GM12878 (cell line): ENCODE measurements around the gene PORCN. TPM values are rescaled to one million over a fixed set of nuclear protein-coding genes. Genes with fewer than 3 reads are reported as not detected.

Experiments used
- ATAC-seq: fragments of 200-7000 bp; cut with Tn5 transposase; 3 replicates; pipeline ENCODE4 v1.9.1; 2020; ENCODE audit warnings: mild to moderate bottlenecking, moderate library complexity
- BruUV-seq: library from RNA; stranded (reverse); fragments of 400-500 nt; replicated peaks from 2 replicates; lab custom pipeline; 2021; lab: Mats Ljungman, UMichigan
- CTCF ChIA-PET: fragments of 300-600 bp; sonication (Branson Sonifier 250); formaldehyde crosslinking; extraction: SDS; loops from one replicate; lab custom pipeline; 2021; ENCODE audit warnings: inconsistent platforms; lab: Yijun Ruan, JAX
- POLR2A ChIA-PET: fragments of 350-600 bp; formaldehyde crosslinking; extraction: SDS; loops from one replicate; lab custom pipeline; 2021; ENCODE audit warnings: inconsistent platforms; lab: Charles Lee
- RAD21 ChIA-PET: fragments of 300-600 bp; sonication (Branson Sonifier 250); formaldehyde crosslinking; loops from one replicate; lab custom pipeline; 2023; ENCODE audit warnings: antibody characterized with exemption; ENCODE audit not compliant: unreplicated experiment; lab: Charles Lee
- SMC1A ChIA-PET: fragments of 300-600 bp; sonication (Branson Sonifier 250); formaldehyde crosslinking; loops from one replicate; lab custom pipeline; 2023; ENCODE audit not compliant: unreplicated experiment, uncharacterized antibody; lab: Charles Lee
- DNase-seq: peaks from one replicate; pipeline ENCODE4 v3.0.0-alpha.2; 2011; ENCODE audit warnings: low read depth, low spot score
- FAIRE-seq: peaks from 3 replicates; lab custom pipeline; 2011; peaks lifted over from hg19 to GRCh38; lab: Jason Lieb, UNC
- H2AFZ ChIP-seq: 2 replicates; pipeline ENCODE4 v1.6.0; 2011; ENCODE audit warnings: low read depth, low read length, control low read depth; ENCODE audit not compliant: control insufficient read depth
- H3K27ac ChIP-seq: 2 replicates; pipeline ENCODE4 v1.5.1; 2011; ENCODE audit warnings: control low read depth; ENCODE audit not compliant: control insufficient read depth, insufficient read depth
- H3K27me3 ChIP-seq, 2 experiments: replicated peaks in 1 of 2; 2 replicates each; pipeline versions ENCODE4 v1.6.0 to v1.6.1; 2011; ENCODE audit warnings: low read length in 1 of 2; ENCODE audit not compliant: control insufficient read depth in 2 of 2, insufficient read depth in 2 of 2
- H3K36me3 ChIP-seq, 2 experiments: 2 replicates each; pipeline ENCODE4 v1.5.1; 2011; ENCODE audit warnings: low read length in 1 of 2; ENCODE audit not compliant: control insufficient read depth in 2 of 2, insufficient read depth in 2 of 2
- H3K4me1 ChIP-seq: 2 replicates; pipeline ENCODE4 v1.6.1; 2011; ENCODE audit warnings: mild to moderate bottlenecking, low read length, moderate library complexity, mixed read lengths; ENCODE audit not compliant: control insufficient read depth, insufficient read depth
- H3K4me2 ChIP-seq: 2 replicates; pipeline ENCODE4 v1.6.0; 2011; ENCODE audit warnings: control low read depth; ENCODE audit not compliant: control insufficient read depth, insufficient read depth
- H3K4me3 ChIP-seq: fragments of 200-600 bp; sonication (generic); 2 replicates; pipeline ENCODE4 v1.5.1; 2016
- H3K79me2 ChIP-seq: 2 replicates; pipeline ENCODE4 v1.6.0; 2011; ENCODE audit warnings: low read length; ENCODE audit not compliant: control insufficient read depth, insufficient read depth
- H3K9ac ChIP-seq: 2 replicates; pipeline ENCODE4 v1.8.0; 2011; ENCODE audit warnings: low read length, control low read depth, mixed read lengths; ENCODE audit not compliant: control insufficient read depth, insufficient read depth
- H3K9me3 ChIP-seq: replicated peaks from 3 replicates; pipeline ENCODE4 v1.5.1; 2011; ENCODE audit warnings: mild to moderate bottlenecking, low read length; ENCODE audit not compliant: control insufficient read depth, insufficient read depth
- H4K20me1 ChIP-seq: 2 replicates; pipeline ENCODE4 v1.6.0; 2011; ENCODE audit not compliant: control insufficient read depth, insufficient read depth
- ATF7 ChIP-seq: fragments of 450-650 bp; IDR thresholded peaks from 2 replicates; pipeline ENCODE4 v1.6.1; 2016; ENCODE audit warnings: low read depth, mild to moderate bottlenecking
- CHD4 ChIP-seq: fragments of 200-600 bp; sonication (generic); IDR thresholded peaks from 2 replicates; pipeline ENCODE4 v1.6.1; 2016; ENCODE audit warnings: mild to moderate bottlenecking
- DPF2 ChIP-seq: fragments of 450-650 bp; IDR thresholded peaks from 2 replicates; pipeline ENCODE4 v1.6.1; 2017; ENCODE audit warnings: mild to moderate bottlenecking
- FOS ChIP-seq: IDR thresholded peaks from 3 replicates; pipeline ENCODE4 v1.6.1; 2011; ENCODE audit warnings: borderline replicate concordance; ENCODE audit not compliant: insufficient read length; ENCODE audit errors: extremely low read depth
- FOXM1 ChIP-seq: IDR thresholded peaks from 2 replicates; pipeline ENCODE4 v1.6.1; 2012; ENCODE audit warnings: low read depth, mild to moderate bottlenecking, inconsistent platforms, low read length, moderate library complexity
- GABPA ChIP-seq: IDR thresholded peaks from 2 replicates; pipeline ENCODE4 v1.6.1; 2014; ENCODE audit warnings: antibody characterized with exemption, low read depth, mild to moderate bottlenecking, inconsistent platforms
- POLR2A ChIP-seq: IDR thresholded peaks from 2 replicates; pipeline ENCODE4 v1.6.1; 2011; ENCODE audit warnings: low read depth, mild to moderate bottlenecking, low read length
- ZNF274 ChIP-seq: IDR thresholded peaks from one replicate; pipeline ENCODE4 v1.8.0; 2011; ENCODE audit not compliant: insufficient read length, insufficient read depth
- WGBS: methylation state at CpG from one replicate; pipeline ENCODE4 v1.1.6; 2016; ENCODE audit warnings: low lambda C conversion rate; ENCODE audit not compliant: insufficient replicate concordance, insufficient coverage; ENCODE audit errors: missing lambda C conversion rate; 5-methylcytosine and 5-hydroxymethylcytosine counted together
- in situ Hi-C: fragments of 300-500 bp; cut with MboI; formaldehyde crosslinking; loops from 9 replicates; pipeline ENCODE4 v1.14.3; 2018; ENCODE audit warnings: mixed read lengths
- intact Hi-C: fragments of 100-400 bp; cut with micrococcal nuclease; formaldehyde crosslinking; loops from one replicate; pipeline ENCODE4 v1.14.2; 2022; ENCODE audit not compliant: unreplicated experiment
- polyA plus RNA-seq, 11 experiments: library from polyadenylated mRNA; depleted of rRNA in 4 of 11; unstranded in 6 of 11; stranded (reverse) in 5 of 11; fragments of >200 nt; fragmentation: Nextera tagmentation in 4 of 11; fragmentation: Illumina TruSeq in 1 of 11; extraction: Ambion mirVana in 4 of 11; extraction: Trizol in 1 of 11; gene quantifications; 1 replicate in 1 of 11; 2 replicates in 10 of 11; pipeline versions ENCODE4 v1.2.1 to v1.2.3, GENCODE V29; 2011 to 2016; ENCODE audit warnings: inconsistent platforms in 2 of 11, missing spikeins in 2 of 11, low read depth in 1 of 11
- total RNA-seq, 4 experiments: library from RNA; depleted of rRNA in 3 of 4; stranded (reverse); fragments of >200 nt in 3 of 4; fragmentation: Illumina TruSeq in 1 of 4; extraction: Trizol in 1 of 4; gene quantifications; 2 replicates each; pipeline versions ENCODE4 v1.2.1 to v1.2.3, GENCODE V29; 2013 to 2021
- TF ChIP-seq, protein P1 (sequence below), 3 experiments: IDR thresholded peaks in 2 of 3; conservative IDR thresholded peaks in 1 of 3; 2 replicates each; pipeline ENCODE4 v1.5.1; 2011; ENCODE audit warnings: low read depth in 3 of 3, low read length in 3 of 3, mild to moderate bottlenecking in 3 of 3, control low read depth in 2 of 3, moderate library complexity in 2 of 3, inconsistent platforms in 1 of 3, mixed read lengths in 1 of 3; ENCODE audit not compliant: control insufficient read depth in 2 of 3, insufficient read depth in 1 of 3; ENCODE audit errors: extremely low read depth in 1 of 3
- TF ChIP-seq, protein P2 (sequence below): fragments of 450-650 bp; IDR thresholded peaks from 2 replicates; pipeline ENCODE4 v1.6.1; 2017; ENCODE audit warnings: borderline replicate concordance
- TF ChIP-seq, protein P3 (sequence below): IDR thresholded peaks from 2 replicates; pipeline ENCODE4 v1.6.1; 2012; ENCODE audit warnings: low read length, inconsistent platforms
- TF ChIP-seq, protein P4 (sequence below): fragments of 450-650 bp; IDR thresholded peaks from 2 replicates; pipeline ENCODE4 v1.6.1; 2017; ENCODE audit warnings: low read depth, mild to moderate bottlenecking, moderate library complexity
- TF ChIP-seq, protein P5 (sequence below): fragments of 450-650 bp; formaldehyde crosslinking; IDR thresholded peaks from 2 replicates; pipeline ENCODE4 v1.5.0; 2022; ENCODE audit warnings: mild to moderate bottlenecking, missing genetic modification characterization

Gene PORCN
- total and polyA plus RNA-seq, 10 of the 15 experiments (the other 5 are each of a cell fraction or from before 2014, with no cell fraction given), result 0.27 to 21.0 (median 14.1) TPM

DNA sequence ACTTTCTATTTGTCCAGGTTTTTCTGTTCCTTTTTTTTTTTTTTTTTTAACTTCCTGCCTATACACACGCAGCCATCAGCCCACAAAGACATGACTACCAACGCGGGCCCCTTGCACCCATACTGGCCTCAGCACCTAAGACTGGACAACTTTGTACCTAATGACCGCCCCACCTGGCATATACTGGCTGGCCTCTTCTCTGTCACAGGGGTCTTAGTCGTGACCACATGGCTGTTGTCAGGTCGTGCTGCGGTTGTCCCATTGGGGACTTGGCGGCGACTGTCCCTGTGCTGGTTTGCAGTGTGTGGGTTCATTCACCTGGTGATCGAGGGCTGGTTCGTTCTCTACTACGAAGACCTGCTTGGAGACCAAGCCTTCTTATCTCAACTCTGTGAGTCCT is 14.9 kb downstream of the PORCN start:
- SMC1A ChIA-PET, result no interaction called here
- POLR2A ChIA-PET, result no interaction called here
- WGBS, result 77% methylated on average over 11 of the region's 12 CpGs
- Histone ChIP-seq H3K36me3 (peaks cover 0 to 4% of the 10 kb centered on the region in 2 experiments), H2AFZ (no peak overlapping the region), H3K4me2 (no peak overlapping the region), H3K4me1 (peaks cover 7% of the 10 kb centered on the region; the same call in 1 of the 2 replicates), H3K27ac (no peak overlapping the region), H3K27me3 (no peaks in the 10 kb centered on the region), H3K9me3 (no peaks in the 10 kb centered on the region; the same call in 2 of the 3 replicates), H4K20me1 (no peaks in the 10 kb centered on the region), H3K4me3 (no peak overlapping the region), H3K79me2 (peaks cover 19% of the 10 kb centered on the region), H3K9ac (no peak overlapping the region)
- TF ChIP-seq FOS (no peak), CHD4 (no peak), DPF2 (no peak), ZNF274 (no peak), FOXM1 (no peak), GABPA (no peak), ATF7 (no peak), POLR2A (no peak)
- TF ChIP-seq, protein P1, sequence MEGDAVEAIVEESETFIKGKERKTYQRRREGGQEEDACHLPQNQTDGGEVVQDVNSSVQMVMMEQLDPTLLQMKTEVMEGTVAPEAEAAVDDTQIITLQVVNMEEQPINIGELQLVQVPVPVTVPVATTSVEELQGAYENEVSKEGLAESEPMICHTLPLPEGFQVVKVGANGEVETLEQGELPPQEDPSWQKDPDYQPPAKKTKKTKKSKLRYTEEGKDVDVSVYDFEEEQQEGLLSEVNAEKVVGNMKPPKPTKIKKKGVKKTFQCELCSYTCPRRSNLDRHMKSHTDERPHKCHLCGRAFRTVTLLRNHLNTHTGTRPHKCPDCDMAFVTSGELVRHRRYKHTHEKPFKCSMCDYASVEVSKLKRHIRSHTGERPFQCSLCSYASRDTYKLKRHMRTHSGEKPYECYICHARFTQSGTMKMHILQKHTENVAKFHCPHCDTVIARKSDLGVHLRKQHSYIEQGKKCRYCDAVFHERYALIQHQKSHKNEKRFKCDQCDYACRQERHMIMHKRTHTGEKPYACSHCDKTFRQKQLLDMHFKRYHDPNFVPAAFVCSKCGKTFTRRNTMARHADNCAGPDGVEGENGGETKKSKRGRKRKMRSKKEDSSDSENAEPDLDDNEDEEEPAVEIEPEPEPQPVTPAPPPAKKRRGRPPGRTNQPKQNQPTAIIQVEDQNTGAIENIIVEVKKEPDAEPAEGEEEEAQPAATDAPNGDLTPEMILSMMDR (IDR thresholded peaks at IDR 0.05 in 2 of 3, conservative IDR thresholded peaks at IDR 0.05 in 1 of 3; ENCODE audit: control insufficient read depth in 2 of 3, extremely low read depth in 1 of 3, insufficient read depth in 1 of 3, low read depth in 3 of 3, low read length in 3 of 3), result no peak
- TF ChIP-seq, protein P2, sequence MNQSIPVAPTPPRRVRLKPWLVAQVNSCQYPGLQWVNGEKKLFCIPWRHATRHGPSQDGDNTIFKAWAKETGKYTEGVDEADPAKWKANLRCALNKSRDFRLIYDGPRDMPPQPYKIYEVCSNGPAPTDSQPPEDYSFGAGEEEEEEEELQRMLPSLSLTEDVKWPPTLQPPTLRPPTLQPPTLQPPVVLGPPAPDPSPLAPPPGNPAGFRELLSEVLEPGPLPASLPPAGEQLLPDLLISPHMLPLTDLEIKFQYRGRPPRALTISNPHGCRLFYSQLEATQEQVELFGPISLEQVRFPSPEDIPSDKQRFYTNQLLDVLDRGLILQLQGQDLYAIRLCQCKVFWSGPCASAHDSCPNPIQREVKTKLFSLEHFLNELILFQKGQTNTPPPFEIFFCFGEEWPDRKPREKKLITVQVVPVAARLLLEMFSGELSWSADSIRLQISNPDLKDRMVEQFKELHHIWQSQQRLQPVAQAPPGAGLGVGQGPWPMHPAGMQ, result no peak
- TF ChIP-seq, protein P3, sequence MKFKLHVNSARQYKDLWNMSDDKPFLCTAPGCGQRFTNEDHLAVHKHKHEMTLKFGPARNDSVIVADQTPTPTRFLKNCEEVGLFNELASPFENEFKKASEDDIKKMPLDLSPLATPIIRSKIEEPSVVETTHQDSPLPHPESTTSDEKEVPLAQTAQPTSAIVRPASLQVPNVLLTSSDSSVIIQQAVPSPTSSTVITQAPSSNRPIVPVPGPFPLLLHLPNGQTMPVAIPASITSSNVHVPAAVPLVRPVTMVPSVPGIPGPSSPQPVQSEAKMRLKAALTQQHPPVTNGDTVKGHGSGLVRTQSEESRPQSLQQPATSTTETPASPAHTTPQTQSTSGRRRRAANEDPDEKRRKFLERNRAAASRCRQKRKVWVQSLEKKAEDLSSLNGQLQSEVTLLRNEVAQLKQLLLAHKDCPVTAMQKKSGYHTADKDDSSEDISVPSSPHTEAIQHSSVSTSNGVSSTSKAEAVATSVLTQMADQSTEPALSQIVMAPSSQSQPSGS, result no peak
- TF ChIP-seq, protein P4, sequence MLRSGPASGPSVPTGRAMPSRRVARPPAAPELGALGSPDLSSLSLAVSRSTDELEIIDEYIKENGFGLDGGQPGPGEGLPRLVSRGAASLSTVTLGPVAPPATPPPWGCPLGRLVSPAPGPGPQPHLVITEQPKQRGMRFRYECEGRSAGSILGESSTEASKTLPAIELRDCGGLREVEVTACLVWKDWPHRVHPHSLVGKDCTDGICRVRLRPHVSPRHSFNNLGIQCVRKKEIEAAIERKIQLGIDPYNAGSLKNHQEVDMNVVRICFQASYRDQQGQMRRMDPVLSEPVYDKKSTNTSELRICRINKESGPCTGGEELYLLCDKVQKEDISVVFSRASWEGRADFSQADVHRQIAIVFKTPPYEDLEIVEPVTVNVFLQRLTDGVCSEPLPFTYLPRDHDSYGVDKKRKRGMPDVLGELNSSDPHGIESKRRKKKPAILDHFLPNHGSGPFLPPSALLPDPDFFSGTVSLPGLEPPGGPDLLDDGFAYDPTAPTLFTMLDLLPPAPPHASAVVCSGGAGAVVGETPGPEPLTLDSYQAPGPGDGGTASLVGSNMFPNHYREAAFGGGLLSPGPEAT, result no peak
- TF ChIP-seq, protein P5, sequence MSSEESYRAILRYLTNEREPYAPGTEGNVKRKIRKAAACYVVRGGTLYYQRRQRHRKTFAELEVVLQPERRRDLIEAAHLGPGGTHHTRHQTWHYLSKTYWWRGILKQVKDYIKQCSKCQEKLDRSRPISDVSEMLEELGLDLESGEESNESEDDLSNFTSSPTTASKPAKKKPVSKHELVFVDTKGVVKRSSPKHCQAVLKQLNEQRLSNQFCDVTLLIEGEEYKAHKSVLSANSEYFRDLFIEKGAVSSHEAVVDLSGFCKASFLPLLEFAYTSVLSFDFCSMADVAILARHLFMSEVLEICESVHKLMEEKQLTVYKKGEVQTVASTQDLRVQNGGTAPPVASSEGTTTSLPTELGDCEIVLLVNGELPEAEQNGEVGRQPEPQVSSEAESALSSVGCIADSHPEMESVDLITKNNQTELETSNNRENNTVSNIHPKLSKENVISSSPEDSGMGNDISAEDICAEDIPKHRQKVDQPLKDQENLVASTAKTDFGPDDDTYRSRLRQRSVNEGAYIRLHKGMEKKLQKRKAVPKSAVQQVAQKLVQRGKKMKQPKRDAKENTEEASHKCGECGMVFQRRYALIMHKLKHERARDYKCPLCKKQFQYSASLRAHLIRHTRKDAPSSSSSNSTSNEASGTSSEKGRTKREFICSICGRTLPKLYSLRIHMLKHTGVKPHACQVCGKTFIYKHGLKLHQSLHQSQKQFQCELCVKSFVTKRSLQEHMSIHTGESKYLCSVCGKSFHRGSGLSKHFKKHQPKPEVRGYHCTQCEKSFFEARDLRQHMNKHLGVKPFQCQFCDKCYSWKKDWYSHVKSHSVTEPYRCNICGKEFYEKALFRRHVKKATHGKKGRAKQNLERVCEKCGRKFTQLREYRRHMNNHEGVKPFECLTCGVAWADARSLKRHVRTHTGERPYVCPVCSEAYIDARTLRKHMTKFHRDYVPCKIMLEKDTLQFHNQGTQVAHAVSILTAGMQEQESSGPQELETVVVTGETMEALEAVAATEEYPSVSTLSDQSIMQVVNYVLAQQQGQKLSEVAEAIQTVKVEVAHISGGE (CRISPR knock-in tag), result no peak
- RAD21 ChIA-PET, result no interaction called here
- intact Hi-C loops (no loop called here), in situ Hi-C loops (no loop called here)
- CTCF ChIA-PET, result no interaction called here
- TSS peak; percentile 55 for BruUV-seq
- ATAC-seq, result no peak
- FAIRE-seq, result no peak
- no peak for DNase-seq
